PC-3 (cell line): ENCODE measurements around the gene USP3.

Experiments
- CTCF ChIP-seq: fragments of 300-600 bp; sonication (generic); conservative IDR thresholded peaks from 2 replicates; pipeline ENCODE4 v1.5.1; 2017; ENCODE audit warnings: antibody characterized with exemption, low read depth, mild to moderate bottlenecking, low read length
- EZH2 ChIP-seq: fragments of 300-600 bp; sonication (generic); IDR thresholded peaks from one replicate; pipeline ENCODE4 v1.6.1; 2017; ENCODE audit warnings: antibody characterized with exemption, mild to moderate bottlenecking, low read length; ENCODE audit not compliant: unreplicated experiment

- no peak for TF ChIP-seq CTCF
- no peak for TF ChIP-seq EZH2
These were observed 9.3 kb downstream of the USP3 start for GRCh38 chr15:63513728-63514127.
